K562 (cell line): ENCODE results near the gene WRAP53. TPM values are rescaled to one million over a fixed set of nuclear protein-coding genes. Genes with fewer than 3 reads are reported as not detected.

ENCODE experiments used
- CC2D1A ChIP-seq: fragments of 450-650 bp; IDR thresholded peaks from 2 replicates; pipeline ENCODE4 v1.6.1; 2017; ENCODE audit warnings: mild to moderate bottlenecking
- FOXJ2 ChIP-seq: fragments of 200-800 bp; sonication (Bioruptor generic); IDR thresholded peaks from 2 replicates; pipeline ENCODE4 v1.6.1; 2016; ENCODE audit warnings: missing genetic modification characterization, missing compliant biosample characterization
- FOXK1 ChIP-seq: sonication (generic); formaldehyde crosslinking; IDR thresholded peaks from 2 replicates; pipeline ENCODE4 v1.8.0; 2022; ENCODE audit warnings: missing genetic modification reagents, mild to moderate bottlenecking, borderline replicate concordance
- GABPB1 ChIP-seq: sonication (generic); formaldehyde crosslinking; IDR thresholded peaks from 2 replicates; pipeline ENCODE4 v1.8.0; 2022; ENCODE audit warnings: mild to moderate bottlenecking, missing genetic modification reagents
- NR1H2 ChIP-seq: sonication (generic); formaldehyde crosslinking; IDR thresholded peaks from 2 replicates; pipeline ENCODE4 v1.4.0; 2020; ENCODE audit warnings: mild to moderate bottlenecking, missing genetic modification reagents
- POLR2G ChIP-seq: fragments of 200-400 bp; formaldehyde crosslinking; IDR thresholded peaks from 2 replicates; pipeline ENCODE4 v1.6.1; 2017; ENCODE audit warnings: low read depth, mild to moderate bottlenecking, antibody characterized with exemption, low read length, moderate library complexity
- RBFOX2 ChIP-seq: fragments of 200-400 bp; formaldehyde crosslinking; IDR thresholded peaks from 2 replicates; pipeline ENCODE4 v1.6.1; 2017; ENCODE audit warnings: low read depth, mild to moderate bottlenecking, low read length, moderate library complexity
- SMARCE1 ChIP-seq: fragments of 450-650 bp; IDR thresholded peaks from 2 replicates; pipeline ENCODE4 v1.7.1; 2016; ENCODE audit warnings: mild to moderate bottlenecking
- SP2 ChIP-seq: IDR thresholded peaks from 2 replicates; pipeline ENCODE4 v1.6.1; 2011; ENCODE audit warnings: mild to moderate bottlenecking, low read depth, low read length, moderate library complexity; ENCODE audit not compliant: poor library complexity, severe bottlenecking; ENCODE audit errors: extremely low read depth
- TCF7L2 ChIP-seq: fragments of 150-350 bp; IDR thresholded peaks from 2 replicates; pipeline ENCODE4 v1.6.1; 2016; ENCODE audit warnings: low read depth, mild to moderate bottlenecking, low read length, moderate library complexity
- TCFL5 ChIP-seq: fragments of 250-450 bp; sonication (Bioruptor Pico); conservative IDR thresholded peaks from 2 replicates; pipeline ENCODE4 v1.6.1; 2021; ENCODE audit warnings: mild to moderate bottlenecking, moderate library complexity, matching md5 sums
- ZEB2 ChIP-seq: fragments of 450-650 bp; IDR thresholded peaks from 2 replicates; pipeline ENCODE4 v1.6.1; 2016
- polyA plus RNA-seq, 8 experiments: library from polyadenylated mRNA; depleted of rRNA in 4 of 8; stranded (reverse) in 5 of 8; unstranded in 3 of 8; fragments of >200 nt; fragmentation: Nextera tagmentation in 2 of 8; fragmentation: Illumina TruSeq in 1 of 8; extraction: Ambion mirVana in 2 of 8; extraction: Trizol in 1 of 8; gene quantifications; 2 replicates each; pipeline versions ENCODE4 v1.2.1 to v1.2.3, GENCODE V29; 2011 to 2014; ENCODE audit warnings: inconsistent platforms in 1 of 8, missing spikeins in 1 of 8
- total RNA-seq, 7 experiments: library from RNA; depleted of rRNA in 6 of 7; stranded (reverse); fragments of >200 nt in 6 of 7; fragmentation: Illumina TruSeq in 2 of 7; extraction: Trizol in 2 of 7; gene quantifications; 2 replicates each; pipeline versions ENCODE4 v1.2.1 to v1.2.3, GENCODE V29; 2011 to 2021; ENCODE audit warnings: low replicate concordance in 1 of 7
- TF ChIP-seq, protein P1 (sequence below): fragments of 250-450 bp; sonication (Bioruptor Pico); IDR thresholded peaks from 2 replicates; pipeline ENCODE4 v1.8.0; 2022; ENCODE audit warnings: moderate library complexity, mild to moderate bottlenecking, inconsistent platforms
- TF ChIP-seq, protein P2 (sequence below): fragments of 250-450 bp; sonication (Bioruptor Pico); IDR thresholded peaks from 2 replicates; pipeline ENCODE4 v1.8.0; 2022; ENCODE audit warnings: moderate library complexity, mild to moderate bottlenecking, inconsistent platforms
- TF ChIP-seq, protein P3 (sequence below): fragments of 250-450 bp; sonication (Bioruptor Pico); IDR thresholded peaks from 2 replicates; pipeline ENCODE4 v1.5.0; 2020; ENCODE audit warnings: mild to moderate bottlenecking
- TF ChIP-seq, protein P4 (sequence below): fragments of 450-650 bp; IDR thresholded peaks from 2 replicates; pipeline ENCODE4 v1.6.1; 2017; ENCODE audit warnings: antibody characterized with exemption
- TF ChIP-seq, protein P5 (sequence below): conservative IDR thresholded peaks from 2 replicates; pipeline ENCODE4 v1.6.1; 2011; ENCODE audit warnings: low read depth, mild to moderate bottlenecking, low read length; ENCODE audit not compliant: control insufficient read depth
- TF ChIP-seq, protein P6 (sequence below): sonication (generic); formaldehyde crosslinking; IDR thresholded peaks from 2 replicates; pipeline ENCODE4 v1.8.1; 2023; ENCODE audit warnings: mild to moderate bottlenecking, missing genetic modification reagents

WRAP53 gene
- total and polyA plus RNA-seq, 9 of the 15 experiments (the other 6 are each of a cell fraction or from before 2014, with no cell fraction given) = 0.72 to 18.2 (median 13.4) TPM

DNA sequence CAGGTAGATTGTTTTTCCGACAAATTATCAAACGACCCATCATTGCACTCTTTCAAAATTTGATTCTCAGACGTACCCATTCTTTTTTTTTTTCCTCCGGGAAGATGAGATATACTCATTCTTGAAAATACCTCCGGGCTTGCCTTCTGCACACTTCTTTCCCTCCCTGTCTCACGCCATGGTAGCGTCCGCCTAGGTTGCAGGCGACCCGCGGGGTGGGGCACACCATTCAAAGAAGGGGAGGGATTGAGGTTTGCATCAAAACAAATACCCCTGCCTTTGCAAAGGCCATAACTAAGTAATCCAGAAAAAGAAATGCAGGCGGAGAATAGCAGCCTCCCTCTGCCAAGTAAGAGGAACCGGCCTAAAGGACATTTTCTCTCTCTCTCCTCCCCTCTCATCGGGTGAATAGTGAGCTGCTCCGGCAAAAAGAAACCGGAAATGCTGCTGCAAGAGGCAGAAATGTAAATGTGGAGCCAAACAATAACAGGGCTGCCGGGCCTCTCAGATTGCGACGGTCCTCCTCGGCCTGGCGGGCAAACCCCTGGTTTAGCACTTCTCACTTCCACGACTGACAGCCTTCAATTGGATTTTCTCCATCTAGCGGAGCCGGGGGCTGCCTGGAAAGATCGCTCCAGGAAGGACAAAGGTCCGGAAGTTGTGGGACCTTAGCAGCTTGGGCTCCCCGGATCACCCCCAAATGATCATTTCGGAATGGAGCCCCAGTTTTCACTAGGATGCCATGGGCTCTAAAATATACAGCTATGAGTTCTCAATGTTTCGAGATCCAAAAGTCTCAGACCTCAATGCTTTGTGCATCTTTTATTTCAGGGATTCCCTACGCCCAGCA, 1.8 kb upstream of the WRAP53 start (continued):
- TF ChIP-seq TCF7L2 (peak; percentile 89), CC2D1A (peak; percentile 64; the same call in 1 of the 2 replicates), POLR2G (peak; percentile 59), ZEB2 (0 out of 2 replicates have a peak, but pooled peaks have one; percentile 51), SP2 (no peak), NR1H2 (CRISPR knock-in tag) (0 out of 2 replicates have a peak, but pooled peaks have one; percentile 62), FOXK1 (CRISPR knock-in tag) (0 out of 2 replicates have a peak, but pooled peaks have one; percentile 51), SMARCE1 (no peak), TCFL5 (CRISPR knock-in tag) (no peak), GABPB1 (CRISPR knock-in tag) (peak; percentile 61), RBFOX2 (peak; percentile 63; the same call in 1 of the 2 replicates), FOXJ2 (tag) (peak; percentile 16; the same call in 1 of the 2 replicates)
- TF ChIP-seq, protein P1, sequence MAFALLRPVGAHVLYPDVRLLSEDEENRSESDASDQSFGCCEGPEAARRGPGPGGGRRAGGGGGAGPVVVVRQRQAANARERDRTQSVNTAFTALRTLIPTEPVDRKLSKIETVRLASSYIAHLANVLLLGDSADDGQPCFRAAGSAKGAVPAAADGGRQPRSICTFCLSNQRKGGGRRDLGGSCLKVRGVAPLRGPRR (CRISPR knock-in tag) = no peak
- TF ChIP-seq, protein P2, sequence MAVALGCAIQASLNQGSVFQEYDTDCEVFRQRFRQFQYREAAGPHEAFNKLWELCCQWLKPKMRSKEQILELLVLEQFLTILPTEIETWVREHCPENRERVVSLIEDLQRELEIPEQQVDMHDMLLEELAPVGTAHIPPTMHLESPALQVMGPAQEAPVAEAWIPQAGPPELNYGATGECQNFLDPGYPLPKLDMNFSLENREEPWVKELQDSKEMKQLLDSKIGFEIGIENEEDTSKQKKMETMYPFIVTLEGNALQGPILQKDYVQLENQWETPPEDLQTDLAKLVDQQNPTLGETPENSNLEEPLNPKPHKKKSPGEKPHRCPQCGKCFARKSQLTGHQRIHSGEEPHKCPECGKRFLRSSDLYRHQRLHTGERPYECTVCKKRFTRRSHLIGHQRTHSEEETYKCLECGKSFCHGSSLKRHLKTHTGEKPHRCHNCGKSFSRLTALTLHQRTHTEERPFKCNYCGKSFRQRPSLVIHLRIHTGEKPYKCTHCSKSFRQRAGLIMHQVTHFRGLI = no peak
- TF ChIP-seq, protein P3, sequence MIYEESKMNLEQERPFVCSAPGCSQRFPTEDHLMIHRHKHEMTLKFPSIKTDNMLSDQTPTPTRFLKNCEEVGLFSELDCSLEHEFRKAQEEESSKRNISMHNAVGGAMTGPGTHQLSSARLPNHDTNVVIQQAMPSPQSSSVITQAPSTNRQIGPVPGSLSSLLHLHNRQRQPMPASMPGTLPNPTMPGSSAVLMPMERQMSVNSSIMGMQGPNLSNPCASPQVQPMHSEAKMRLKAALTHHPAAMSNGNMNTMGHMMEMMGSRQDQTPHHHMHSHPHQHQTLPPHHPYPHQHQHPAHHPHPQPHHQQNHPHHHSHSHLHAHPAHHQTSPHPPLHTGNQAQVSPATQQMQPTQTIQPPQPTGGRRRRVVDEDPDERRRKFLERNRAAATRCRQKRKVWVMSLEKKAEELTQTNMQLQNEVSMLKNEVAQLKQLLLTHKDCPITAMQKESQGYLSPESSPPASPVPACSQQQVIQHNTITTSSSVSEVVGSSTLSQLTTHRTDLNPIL (CRISPR knock-in tag) = no peak
- TF ChIP-seq, protein P4, sequence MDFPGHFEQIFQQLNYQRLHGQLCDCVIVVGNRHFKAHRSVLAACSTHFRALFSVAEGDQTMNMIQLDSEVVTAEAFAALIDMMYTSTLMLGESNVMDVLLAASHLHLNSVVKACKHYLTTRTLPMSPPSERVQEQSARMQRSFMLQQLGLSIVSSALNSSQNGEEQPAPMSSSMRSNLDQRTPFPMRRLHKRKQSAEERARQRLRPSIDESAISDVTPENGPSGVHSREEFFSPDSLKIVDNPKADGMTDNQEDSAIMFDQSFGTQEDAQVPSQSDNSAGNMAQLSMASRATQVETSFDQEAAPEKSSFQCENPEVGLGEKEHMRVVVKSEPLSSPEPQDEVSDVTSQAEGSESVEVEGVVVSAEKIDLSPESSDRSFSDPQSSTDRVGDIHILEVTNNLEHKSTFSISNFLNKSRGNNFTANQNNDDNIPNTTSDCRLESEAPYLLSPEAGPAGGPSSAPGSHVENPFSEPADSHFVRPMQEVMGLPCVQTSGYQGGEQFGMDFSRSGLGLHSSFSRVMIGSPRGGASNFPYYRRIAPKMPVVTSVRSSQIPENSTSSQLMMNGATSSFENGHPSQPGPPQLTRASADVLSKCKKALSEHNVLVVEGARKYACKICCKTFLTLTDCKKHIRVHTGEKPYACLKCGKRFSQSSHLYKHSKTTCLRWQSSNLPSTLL = peak; percentile 89
- TF ChIP-seq, protein P5, sequence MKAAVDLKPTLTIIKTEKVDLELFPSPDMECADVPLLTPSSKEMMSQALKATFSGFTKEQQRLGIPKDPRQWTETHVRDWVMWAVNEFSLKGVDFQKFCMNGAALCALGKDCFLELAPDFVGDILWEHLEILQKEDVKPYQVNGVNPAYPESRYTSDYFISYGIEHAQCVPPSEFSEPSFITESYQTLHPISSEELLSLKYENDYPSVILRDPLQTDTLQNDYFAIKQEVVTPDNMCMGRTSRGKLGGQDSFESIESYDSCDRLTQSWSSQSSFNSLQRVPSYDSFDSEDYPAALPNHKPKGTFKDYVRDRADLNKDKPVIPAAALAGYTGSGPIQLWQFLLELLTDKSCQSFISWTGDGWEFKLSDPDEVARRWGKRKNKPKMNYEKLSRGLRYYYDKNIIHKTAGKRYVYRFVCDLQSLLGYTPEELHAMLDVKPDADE = 0 out of 2 replicates have a peak, but pooled peaks have one; percentile 46
- TF ChIP-seq, protein P6, sequence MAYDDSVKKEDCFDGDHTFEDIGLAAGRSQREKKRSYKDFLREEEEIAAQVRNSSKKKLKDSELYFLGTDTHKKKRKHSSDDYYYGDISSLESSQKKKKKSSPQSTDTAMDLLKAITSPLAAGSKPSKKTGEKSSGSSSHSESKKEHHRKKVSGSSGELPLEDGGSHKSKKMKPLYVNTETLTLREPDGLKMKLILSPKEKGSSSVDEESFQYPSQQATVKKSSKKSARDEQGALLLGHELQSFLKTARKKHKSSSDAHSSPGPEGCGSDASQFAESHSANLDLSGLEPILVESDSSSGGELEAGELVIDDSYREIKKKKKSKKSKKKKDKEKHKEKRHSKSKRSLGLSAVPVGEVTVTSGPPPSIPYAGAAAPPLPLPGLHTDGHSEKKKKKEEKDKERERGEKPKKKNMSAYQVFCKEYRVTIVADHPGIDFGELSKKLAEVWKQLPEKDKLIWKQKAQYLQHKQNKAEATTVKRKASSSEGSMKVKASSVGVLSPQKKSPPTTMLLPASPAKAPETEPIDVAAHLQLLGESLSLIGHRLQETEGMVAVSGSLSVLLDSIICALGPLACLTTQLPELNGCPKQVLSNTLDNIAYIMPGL (CRISPR knock-in tag) = 0 out of 2 replicates have a peak, but pooled peaks have one; percentile 14
